Neural crest cell (in vitro differentiated cells): ENCODE data around the gene SELENOM. TPM values are rescaled to one million over a fixed set of nuclear protein-coding genes. Genes with fewer than 3 reads are reported as not detected.
A peak's percentile ranks its signal among the peaks of the same experiment; 100 is the strongest.

Experiments
- DNase-seq: peaks from one replicate; pipeline ENCODE4 v3.0.0; 2021; ENCODE audit warnings: low read depth, mixed read lengths, low spot score
- H3K27ac Mint-ChIP-seq: one replicate; pipeline ENCODE4 v1.8.0; 2021; ENCODE audit warnings: mild to moderate bottlenecking, mixed read lengths; ENCODE audit not compliant: unreplicated experiment
- H3K27me3 Mint-ChIP-seq: 2 replicates; pipeline ENCODE4 v1.8.0; 2021; ENCODE audit warnings: low read depth, mild to moderate bottlenecking, mixed read lengths
- H3K36me3 Mint-ChIP-seq: 2 replicates; pipeline ENCODE4 v1.8.0; 2021; ENCODE audit warnings: low read depth, mild to moderate bottlenecking, mixed read lengths
- H3K4me1 Mint-ChIP-seq: 2 replicates; pipeline ENCODE4 v1.8.0; 2021; ENCODE audit warnings: mixed read lengths
- H3K4me3 Mint-ChIP-seq: one replicate; pipeline ENCODE4 v1.8.0; 2021; ENCODE audit warnings: mild to moderate bottlenecking, mixed read lengths
- H3K9me3 Mint-ChIP-seq: 2 replicates; pipeline ENCODE4 v1.8.0; 2021; ENCODE audit warnings: mixed read lengths
- total RNA-seq: library from RNA; stranded (reverse); gene quantifications from 2 replicates; pipeline ENCODE4 v1.2.1, GENCODE V29; 2021
- TF ChIP-seq, protein P1 (sequence below): fragments of 200-600 bp; sonication (generic); conservative IDR thresholded peaks from 2 replicates; pipeline ENCODE4 v1.5.0; 2021; ENCODE audit warnings: antibody characterized with exemption, mild to moderate bottlenecking

SELENOM gene
- total RNA-seq, 1 donor from 2014 or later = 10.1 TPM

DNA sequence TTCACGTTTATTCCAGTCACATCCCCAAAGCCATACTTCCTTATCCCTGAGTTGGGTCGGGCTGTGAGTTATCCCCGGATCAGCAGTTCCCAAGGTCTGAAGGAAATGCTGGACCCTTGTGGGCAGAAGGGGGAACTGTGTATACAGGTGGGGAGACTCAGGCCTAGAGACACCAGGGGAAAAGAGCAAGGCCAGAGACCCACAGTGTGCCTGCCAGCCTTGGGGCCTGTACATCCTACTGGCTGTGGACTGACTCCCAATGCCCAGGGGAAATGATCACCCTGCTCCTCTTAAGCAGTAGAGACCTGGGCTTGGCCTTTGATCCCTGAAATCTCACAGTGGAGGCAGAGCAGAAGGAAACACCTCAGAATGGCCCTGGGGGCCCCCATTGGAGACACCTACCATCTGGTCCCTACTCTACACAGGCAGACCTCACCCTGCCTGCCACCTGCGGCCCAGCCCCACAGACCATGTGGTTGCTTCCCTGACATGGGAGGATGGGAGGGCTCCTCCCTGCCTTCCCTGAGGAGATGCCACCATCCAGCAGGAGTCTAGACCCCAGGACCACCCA lies 1.3 kb downstream of the SELENOM start:
- Mint-ChIP-seq H3K36me3 (no peaks in the 10 kb centered on the region), H3K4me3 (peak overlapping the region; percentile 45), H3K27ac (no peak overlapping the region), H3K27me3 (peaks cover 14% of the 10 kb centered on the region), H3K9me3 (no peaks in the 10 kb centered on the region), H3K4me1 (peaks cover 6% of the 10 kb centered on the region)
- no peak for DNase-seq
- TF ChIP-seq, protein P1, sequence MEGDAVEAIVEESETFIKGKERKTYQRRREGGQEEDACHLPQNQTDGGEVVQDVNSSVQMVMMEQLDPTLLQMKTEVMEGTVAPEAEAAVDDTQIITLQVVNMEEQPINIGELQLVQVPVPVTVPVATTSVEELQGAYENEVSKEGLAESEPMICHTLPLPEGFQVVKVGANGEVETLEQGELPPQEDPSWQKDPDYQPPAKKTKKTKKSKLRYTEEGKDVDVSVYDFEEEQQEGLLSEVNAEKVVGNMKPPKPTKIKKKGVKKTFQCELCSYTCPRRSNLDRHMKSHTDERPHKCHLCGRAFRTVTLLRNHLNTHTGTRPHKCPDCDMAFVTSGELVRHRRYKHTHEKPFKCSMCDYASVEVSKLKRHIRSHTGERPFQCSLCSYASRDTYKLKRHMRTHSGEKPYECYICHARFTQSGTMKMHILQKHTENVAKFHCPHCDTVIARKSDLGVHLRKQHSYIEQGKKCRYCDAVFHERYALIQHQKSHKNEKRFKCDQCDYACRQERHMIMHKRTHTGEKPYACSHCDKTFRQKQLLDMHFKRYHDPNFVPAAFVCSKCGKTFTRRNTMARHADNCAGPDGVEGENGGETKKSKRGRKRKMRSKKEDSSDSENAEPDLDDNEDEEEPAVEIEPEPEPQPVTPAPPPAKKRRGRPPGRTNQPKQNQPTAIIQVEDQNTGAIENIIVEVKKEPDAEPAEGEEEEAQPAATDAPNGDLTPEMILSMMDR = no peak

- Mint-ChIP-seq H3K27ac (no peak overlapping the region), H3K36me3 (no peaks in the 10 kb centered on the region), H3K4me1 (peaks cover 6% of the 10 kb centered on the region), H3K4me3 (peak overlapping the region; percentile 45), H3K27me3 (peaks cover 14% of the 10 kb centered on the region), H3K9me3 (no peaks in the 10 kb centered on the region)
- TF ChIP-seq, protein P1 = no peak
- DNase-seq = no peak
Observed at GRCh38 chr22:31105282-31105929, 2.0 kb downstream of the SELENOM start.

DNA sequence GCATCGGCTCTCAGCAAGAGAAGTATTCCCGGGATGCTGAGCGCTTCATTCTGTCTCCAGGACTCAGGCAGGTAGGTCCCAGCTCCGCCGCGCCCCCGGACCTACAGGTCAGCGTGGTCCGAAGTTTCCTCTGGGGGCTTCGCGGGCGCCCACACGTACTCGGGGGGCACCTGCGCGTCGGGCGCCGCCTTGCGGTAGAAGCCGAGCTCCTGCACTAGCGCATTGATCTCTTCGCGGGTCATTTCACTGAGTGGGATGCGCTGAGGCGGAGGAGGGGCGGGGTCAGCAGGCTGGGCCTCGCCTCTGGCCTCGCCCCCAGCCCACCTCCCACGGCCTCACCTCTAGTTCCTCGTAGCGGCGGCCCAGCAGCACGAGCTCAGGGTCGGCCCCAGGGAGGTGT lies 2.5 kb downstream of the SELENOM start:
- H3K4me3 Mint-ChIP-seq = no peak overlapping the region
- no peak overlapping the region for H3K27ac Mint-ChIP-seq
- peaks cover 14% of the 10 kb centered on the region for H3K27me3 Mint-ChIP-seq
- no peaks in the 10 kb centered on the region for H3K9me3 Mint-ChIP-seq
- peaks cover 6% of the 10 kb centered on the region for H3K4me1 Mint-ChIP-seq
- no peaks in the 10 kb centered on the region for H3K36me3 Mint-ChIP-seq
- peak; percentile 29 for DNase-seq
- TF ChIP-seq, protein P1 = peak; percentile 61

DNA sequence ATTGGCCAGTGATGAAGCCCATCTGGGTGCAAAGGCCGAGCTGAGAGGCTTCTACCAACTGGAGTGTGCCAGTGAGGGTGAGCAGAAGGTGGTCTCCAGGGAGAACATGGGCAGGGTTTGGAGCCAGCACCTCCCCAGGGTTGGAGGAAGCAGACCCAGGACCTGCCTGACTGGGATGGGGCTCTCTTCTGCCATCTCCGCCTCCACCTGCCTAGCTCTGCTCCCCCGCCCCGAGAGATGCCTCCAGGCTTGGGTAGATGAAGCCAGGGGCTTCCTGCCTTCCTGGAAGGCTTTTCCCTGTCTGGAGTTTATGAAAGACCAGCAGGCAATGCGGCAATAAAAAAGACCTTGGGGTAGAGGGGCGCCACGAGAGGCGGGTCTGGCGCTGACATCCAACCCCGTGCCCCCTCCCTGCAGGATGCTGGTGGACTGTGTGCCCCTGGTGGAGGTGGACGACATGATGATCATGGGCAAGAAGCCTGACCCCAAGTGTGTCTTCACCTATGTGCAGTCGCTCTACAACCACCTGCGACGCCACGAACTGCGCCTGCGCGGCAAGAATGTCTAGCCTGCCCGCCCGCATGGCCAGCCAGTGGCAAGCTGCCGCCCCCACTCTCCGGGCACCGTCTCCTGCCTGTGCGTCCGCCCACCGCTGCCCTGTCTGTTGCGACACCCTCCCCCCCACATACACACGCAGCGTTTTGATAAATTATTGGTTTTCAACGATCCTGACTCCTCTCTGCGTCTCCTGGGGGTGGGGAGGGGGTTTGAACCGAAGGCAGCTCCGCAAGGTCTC lies 3.3 kb downstream of the SELENOM start:
- no peak for DNase-seq
- H3K4me1 Mint-ChIP-seq = peaks cover 6% of the 10 kb centered on the region
- peaks cover 14% of the 10 kb centered on the region for H3K27me3 Mint-ChIP-seq
- no peak overlapping the region for H3K4me3 Mint-ChIP-seq
- no peaks in the 10 kb centered on the region for H3K36me3 Mint-ChIP-seq
- no peak overlapping the region for H3K27ac Mint-ChIP-seq
- TF ChIP-seq, protein P1 = no peak
- H3K9me3 Mint-ChIP-seq = no peaks in the 10 kb centered on the region

DNA sequence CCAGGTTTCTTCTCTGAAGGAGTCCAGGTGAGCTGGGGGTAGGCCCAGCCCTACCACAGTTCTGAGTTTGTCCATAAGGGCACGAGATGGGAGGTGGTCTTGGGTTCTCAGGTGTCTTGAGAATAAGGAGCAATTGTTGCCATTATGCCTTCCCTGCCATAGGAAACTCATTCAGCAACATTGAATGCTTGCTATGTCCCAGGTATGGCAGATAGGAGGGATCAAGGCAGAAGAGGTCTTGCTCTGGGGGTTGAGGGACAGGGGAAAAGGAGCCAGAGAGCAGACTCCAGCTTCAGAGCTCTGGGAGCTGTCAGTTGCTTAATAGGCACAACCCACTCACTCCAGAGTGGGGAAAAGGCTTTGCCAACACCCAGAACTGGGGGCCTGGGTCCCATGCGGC lies 4.3 kb downstream of the SELENOM start:
- H3K36me3 Mint-ChIP-seq = no peaks in the 10 kb centered on the region

More for the DNA sequence above, 4.3 kb downstream of the SELENOM start:
- Mint-ChIP-seq H3K4me3 (peak overlapping the region; percentile 19), H3K27ac (no peak overlapping the region), H3K9me3 (no peaks in the 10 kb centered on the region), H3K27me3 (peaks cover 14% of the 10 kb centered on the region), H3K4me1 (peaks cover 6% of the 10 kb centered on the region)
- no peak for DNase-seq
- TF ChIP-seq, protein P1 = no peak
